Right ventricle myocardium inferior (tissue), 1 donor: ENCODE measurements around the gene CNOT11. TPM values are rescaled to one million over a fixed set of nuclear protein-coding genes. Genes with fewer than 3 reads are reported as not detected.
A peak's percentile ranks its signal among the peaks of the same experiment; 100 is the strongest.

Source experiments
- ATAC-seq: fragments of 200-7000 bp; cut with Tn5 transposase; one replicate; pipeline ENCODE4 v1.9.1; 2020; ENCODE audit warnings: mild to moderate bottlenecking, moderate library complexity
- DNase-seq: peaks from one replicate; pipeline ENCODE4 v3.0.0; 2021; ENCODE audit errors: missing footprints
- intact Hi-C: fragments of 100-400 bp; cut with DNase I; formaldehyde crosslinking; loops from one replicate; pipeline ENCODE4 v1.11.0; 2022
- total RNA-seq: library from RNA; stranded (reverse); fragmentation: NEBNext Ultra II Directional; extraction: Animal tissue kit (Norgen Biotek cat#: 25700); gene quantifications from one replicate; pipeline ENCODE4 v1.2.1, GENCODE V29; 2021
- donor health status: DM: no; HTN: yes; CAD: no; lungs with severe emphysema.

CNOT11 gene
- total RNA-seq, 1 donor from 2014 or later = 39.0 TPM

DNA sequence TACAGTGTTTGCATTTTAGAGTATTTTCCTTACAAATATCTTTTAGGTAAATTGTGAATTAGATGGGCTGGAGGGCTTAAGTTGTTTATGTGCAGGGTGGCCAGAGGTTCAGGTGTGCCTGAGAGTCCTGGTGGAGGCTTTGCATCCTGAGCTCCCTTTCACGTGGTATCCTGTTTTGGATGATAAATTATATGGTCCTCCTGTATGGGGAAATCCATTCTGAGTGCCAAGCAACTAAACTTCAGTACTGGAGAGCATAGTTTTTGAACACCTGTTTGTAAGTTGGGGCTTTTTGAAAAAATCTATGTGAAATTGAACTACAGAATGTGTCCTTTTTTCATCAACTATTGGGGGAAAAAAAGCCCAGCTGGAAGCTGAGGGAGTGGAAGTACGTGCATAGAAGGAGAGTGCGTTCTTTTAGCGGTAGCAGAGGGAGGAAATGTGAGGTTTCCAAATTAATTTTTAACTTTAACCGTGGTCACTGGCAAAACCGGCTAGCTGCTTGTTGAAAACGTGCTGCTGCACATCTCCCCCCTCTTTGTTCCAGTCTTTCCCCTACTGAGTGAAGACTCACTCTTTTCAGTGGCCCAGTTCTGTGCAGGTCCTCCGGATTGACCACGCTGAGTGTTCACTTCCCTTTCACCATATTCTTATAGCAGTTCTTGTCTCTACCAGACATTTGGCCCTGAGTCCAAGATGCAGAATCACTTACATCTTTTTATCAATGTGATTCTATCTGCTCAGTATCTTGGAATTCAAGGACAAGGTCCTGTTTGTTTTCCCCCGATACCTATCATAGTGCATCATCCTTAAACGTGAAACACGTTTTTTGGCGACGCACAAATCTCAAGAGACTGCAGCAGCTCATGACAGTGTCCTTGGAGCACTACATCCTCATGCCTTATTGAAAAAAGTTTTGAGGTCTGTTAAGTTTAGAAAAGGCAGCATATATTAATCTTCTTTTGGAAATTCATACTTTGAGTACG, 15.3 kb downstream of the CNOT11 start:
- intact Hi-C loops = no loop called here
- ATAC-seq (no peak), DNase-seq (no peak)

- no peak for DNase-seq
- intact Hi-C loops = no loop called here
- no peak for ATAC-seq
Measured at GRCh38 chr2:101270700-101271259, 18.1 kb downstream of the CNOT11 start.

DNA sequence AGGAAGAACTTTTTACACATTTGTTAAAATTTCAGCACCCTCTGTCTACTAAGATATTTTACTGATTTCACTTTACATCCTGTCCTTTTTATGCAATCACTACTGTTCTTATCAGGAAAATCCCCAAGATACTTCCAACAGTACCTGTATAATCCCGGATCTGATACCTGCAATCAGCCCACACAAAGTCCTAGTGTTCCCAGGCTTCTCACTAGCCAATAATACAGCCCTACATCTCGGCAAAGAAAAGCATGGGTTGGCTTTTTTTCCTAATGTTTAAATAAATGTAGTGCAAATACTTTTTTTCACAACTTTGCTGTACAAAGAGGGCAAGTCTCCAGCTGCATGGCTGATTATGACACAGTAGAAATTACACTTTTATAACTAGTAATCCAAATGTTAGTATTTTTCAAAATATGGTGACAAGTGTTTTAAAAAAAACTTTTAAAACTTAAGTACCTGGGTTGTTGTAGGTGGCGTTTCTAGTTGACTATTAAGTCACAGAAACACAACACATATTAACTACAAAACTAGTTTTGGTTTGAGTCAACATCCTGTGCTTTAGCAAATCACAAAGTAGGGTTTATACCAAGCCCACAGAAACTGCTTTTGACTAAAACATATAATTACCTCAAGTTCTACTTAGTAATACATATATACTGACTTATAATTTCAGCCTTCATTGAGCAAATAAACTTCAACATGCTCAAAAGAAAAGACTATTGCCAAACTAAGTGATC, 19.5 kb downstream of the CNOT11 start:
- ATAC-seq = no peak
- intact Hi-C loops = no loop called here
- DNase-seq = no peak

DNA sequence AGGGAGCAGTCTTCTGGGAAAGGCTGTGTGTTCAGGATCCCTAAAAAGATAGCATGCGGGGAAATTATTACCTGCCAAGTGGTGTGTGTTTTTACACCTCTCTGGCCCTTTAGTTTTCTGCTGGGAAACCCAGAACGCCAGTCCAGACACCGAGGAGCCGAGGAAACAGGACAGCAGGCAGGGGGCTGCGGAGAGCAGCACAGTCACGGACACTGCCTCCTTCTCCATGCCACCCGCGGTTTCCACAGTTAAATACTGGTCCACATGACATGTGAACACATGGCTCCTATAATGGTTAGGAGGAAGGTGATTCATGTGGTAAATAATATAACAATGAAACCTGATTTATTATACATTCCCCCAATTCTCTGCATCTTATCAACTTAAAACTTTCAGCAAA, 20.4 kb downstream of the CNOT11 start:
- intact Hi-C loops = no loop called here
- ATAC-seq = no peak

GRCh38 chr2:101274142-101274541, 21.5 kb downstream of the CNOT11 start:
- intact Hi-C loops = no loop called here
- ATAC-seq (peak; percentile 10), DNase-seq (no peak)

More for the DNA sequence above, 20.4 kb downstream of the CNOT11 start:
- DNase-seq = no peak

DNA sequence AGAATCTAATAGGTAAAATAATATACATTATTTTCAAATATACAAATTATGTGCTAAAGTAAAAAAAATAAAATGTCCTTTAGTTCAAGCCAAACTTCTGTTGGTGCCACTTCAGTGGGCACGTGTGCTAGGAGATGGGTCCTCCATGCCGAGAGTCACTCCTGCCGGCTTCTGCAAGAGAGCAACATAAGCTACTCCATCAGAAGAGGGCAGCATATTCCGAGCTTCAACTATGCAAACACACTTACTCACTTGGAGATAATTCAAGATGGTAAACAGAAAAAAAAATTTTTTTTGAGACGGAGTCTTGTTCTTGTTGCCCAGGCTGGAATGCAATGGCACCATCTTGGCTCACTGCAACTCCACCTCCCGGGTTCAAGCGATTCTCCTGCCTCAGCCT, 24.4 kb downstream of the CNOT11 start:
- ATAC-seq = no peak
- intact Hi-C loops = no loop called here
- no peak for DNase-seq

DNA sequence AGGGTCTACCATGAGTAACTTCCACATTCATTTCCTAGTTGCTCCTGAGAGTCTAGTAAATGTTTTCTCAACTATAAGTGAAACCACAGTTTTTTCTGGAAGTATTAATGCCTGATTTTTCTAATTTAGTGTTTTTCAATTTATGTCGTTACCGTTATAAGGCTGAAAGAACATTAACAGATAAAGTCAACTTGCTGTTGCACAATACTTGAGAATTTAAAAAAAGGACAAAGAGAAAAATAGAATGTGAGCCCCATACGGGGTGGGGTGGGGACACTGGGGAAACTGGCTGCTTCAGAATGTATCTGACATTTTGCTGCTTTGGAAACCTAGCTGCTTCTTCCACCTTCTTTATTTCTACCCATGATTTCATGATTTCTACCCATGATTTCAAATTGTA, 26.2 kb downstream of the CNOT11 start:
- intact Hi-C loops = no loop called here
- ATAC-seq = no peak

GRCh38 chr2:101281482-101281881, 28.8 kb downstream of the CNOT11 start:
- DNase-seq (no peak), ATAC-seq (no peak)
- intact Hi-C loops = no loop called here

More for the DNA sequence above, 26.2 kb downstream of the CNOT11 start:
- no peak for DNase-seq

DNA sequence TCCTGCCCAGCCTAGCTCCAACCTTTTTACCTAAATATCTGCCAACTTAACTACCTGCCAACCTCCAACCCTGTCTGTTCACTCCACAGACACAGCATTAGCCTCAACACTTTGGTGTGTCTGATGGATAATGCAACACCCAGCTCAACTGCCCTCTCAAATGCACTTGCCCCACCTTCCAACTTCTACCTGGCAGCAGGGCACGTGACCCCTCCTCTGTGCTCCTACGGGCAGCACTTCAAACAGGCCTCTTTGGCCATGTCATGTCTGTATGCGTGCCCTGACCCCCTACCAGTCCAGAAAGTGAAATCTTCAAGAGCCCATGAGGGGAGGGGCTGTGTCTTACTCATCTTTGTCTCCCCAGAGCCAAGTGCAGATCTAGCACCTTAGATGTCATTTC, 30.3 kb downstream of the CNOT11 start:
- no peak for DNase-seq
- no peak for ATAC-seq
- intact Hi-C loops = no loop called here

- intact Hi-C loops = no loop called here
- DNase-seq (no peak), ATAC-seq (no peak)
Measured at GRCh38 chr2:101286684-101287083, 34.0 kb downstream of the CNOT11 start.

DNA sequence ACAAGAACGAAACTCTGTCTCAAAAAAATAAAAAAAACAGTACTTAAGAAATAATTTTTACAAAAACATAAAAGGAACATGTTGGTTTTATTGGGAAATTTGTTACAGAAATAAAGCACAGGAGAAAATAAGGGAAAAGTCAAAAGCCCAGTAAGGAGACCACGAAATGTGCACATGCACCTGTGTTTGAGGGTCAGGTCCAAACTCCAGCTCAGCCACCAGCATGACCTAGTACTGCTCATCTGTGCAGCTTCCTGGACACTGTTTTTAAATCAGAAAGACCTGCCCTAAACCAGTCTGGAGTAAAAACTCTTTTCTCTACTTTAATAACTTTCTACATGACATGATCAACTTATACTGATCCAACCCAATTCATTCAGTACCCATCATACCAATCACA, 34.6 kb downstream of the CNOT11 start:
- intact Hi-C loops = no loop called here
- ATAC-seq (no peak), DNase-seq (no peak)

- ATAC-seq (no peak), DNase-seq (no peak)
- intact Hi-C loops = no loop called here
Measured at GRCh38 chr2:101290711-101291110, 38.0 kb downstream of the CNOT11 start.

DNA sequence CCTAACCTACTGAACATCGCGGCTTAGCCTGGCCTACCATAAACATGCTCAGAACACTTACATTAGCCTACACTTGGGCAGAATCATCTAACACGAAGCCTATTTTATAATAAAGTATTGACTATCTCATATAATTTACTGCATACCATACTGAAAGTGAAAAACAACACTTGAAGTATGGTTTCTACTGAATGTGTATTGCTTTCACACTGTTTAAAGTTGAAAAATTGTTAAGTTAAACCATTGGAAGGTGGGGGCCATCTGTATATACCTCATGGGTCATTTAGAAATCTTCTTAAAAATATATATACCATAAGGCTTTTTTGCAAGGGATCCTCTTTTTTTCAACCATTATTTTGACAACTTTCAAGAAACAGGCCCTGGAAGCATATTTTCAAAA, 39.3 kb downstream of the CNOT11 start:
- intact Hi-C loops = no loop called here
- DNase-seq (no peak), ATAC-seq (no peak)

DNA sequence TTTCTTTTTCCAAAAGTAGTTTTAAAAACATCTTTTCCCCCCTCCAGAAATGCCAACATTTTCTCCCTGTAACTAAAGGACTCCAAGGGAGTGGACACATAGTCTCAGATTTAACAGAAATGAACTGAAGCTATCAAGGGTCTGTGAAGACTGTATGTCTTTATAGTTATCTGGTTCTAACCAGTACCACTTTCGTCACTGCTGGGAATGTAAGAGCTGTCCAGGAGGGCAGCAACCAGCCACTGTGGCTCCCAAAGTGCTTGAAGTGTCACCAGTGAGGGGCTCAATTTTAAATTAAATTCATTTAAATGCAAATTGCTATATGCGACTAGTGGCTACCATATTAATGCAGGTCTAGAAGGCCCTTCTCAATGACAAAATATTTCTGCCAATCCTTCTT, 40.9 kb downstream of the CNOT11 start:
- intact Hi-C loops = no loop called here
- ATAC-seq (no peak), DNase-seq (no peak)

GRCh38 chr2:101294861-101295260, 42.2 kb downstream of the CNOT11 start:
- DNase-seq (no peak), ATAC-seq (no peak)
- intact Hi-C loops = no loop called here

GRCh38 chr2:101295895-101296294, 43.2 kb downstream of the CNOT11 start:
- ATAC-seq (no peak), DNase-seq (no peak)
- intact Hi-C loops = no loop called here

DNA sequence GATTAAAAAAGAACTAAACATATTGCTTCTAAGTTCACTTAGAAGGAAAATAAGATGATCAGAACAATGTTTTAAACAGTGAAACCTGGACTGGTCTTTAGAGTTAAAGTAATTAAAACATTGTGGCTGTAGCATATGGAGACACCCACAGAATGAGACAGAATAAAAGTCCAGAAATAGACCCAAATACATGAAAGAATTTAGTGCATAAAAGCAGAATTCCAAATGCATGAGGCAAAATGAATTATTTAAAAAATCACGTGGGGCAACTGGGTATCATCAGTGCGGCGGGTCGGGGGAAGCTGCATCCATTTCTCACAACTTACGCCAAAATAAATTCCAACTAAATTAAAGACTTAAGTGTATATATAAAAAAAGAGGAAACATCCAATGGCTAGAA, 43.7 kb downstream of the CNOT11 start:
- no peak for DNase-seq
- ATAC-seq = no peak
- intact Hi-C loops = no loop called here

DNA sequence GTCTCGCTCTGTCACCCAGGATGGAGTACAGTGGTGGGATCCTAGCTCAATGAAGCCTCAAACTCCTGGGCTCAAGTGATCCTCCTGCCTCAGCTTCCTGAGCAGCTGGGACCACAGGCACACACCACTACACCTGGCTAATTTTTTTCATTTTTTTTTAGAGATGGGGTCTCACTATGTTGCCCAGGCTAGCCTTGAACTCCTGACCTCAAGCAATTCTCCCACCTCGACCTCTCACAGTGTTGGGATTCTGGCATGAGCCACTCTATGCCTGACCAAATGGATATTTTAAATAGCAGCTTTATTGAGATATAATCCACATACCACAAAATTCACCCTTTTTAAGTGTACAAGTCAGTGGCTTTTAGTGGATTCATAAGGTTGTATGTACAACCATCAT, 44.7 kb downstream of the CNOT11 start:
- DNase-seq = no peak
- ATAC-seq = no peak
- intact Hi-C loops = no loop called here

DNA sequence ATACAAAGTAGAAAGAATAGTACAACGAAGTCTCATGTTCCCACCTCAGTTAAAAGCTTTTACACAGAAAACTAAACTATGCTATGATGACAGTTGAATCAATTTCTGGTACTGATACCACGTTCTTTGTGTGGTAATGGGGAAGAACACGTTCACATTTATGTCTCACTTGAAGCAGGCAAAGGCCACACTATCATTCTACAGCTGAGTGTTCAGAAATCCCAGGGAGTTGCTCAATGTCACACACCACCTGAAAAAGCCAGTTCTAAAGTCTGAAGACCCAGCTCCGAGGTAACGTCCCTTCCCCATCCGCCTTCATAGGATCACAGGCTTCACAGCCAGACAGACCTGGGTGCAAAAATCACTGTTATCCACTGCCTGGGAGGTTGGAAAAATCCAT, 46.9 kb downstream of the CNOT11 start:
- DNase-seq (no peak), ATAC-seq (no peak)
- intact Hi-C loops = no loop called here

- intact Hi-C loops = no loop called here
- DNase-seq = no peak
- ATAC-seq = no peak
Measured at GRCh38 chr2:101300164-101300563, 47.5 kb downstream of the CNOT11 start.
